Suprapubic skin (tissue), 4 donors: ENCODE measurements around the gene BTD. TPM values are rescaled to one million over a fixed set of nuclear protein-coding genes. Genes with fewer than 3 reads are reported as not detected.

ENCODE experiments used
- DNase-seq, 2 donors: peaks; one replicate each; pipeline ENCODE4 v3.0.0-alpha.2; 2019; ENCODE audit warnings: low spot score in 2 of 2
- H3K27ac ChIP-seq: fragments of 200-600 bp; sonication (generic); one replicate; pipeline ENCODE4 v1.5.1; 2019
- H3K27me3 ChIP-seq: fragments of 200-600 bp; sonication (generic); one replicate; pipeline ENCODE4 v1.5.1; 2019
- H3K36me3 ChIP-seq: fragments of 200-600 bp; sonication (generic); one replicate; pipeline ENCODE4 v1.5.1; 2019
- H3K4me1 ChIP-seq: fragments of 200-600 bp; sonication (generic); one replicate; pipeline ENCODE4 v1.5.1; 2019
- H3K4me3 ChIP-seq: fragments of 200-600 bp; sonication (generic); one replicate; pipeline ENCODE4 v1.5.1; 2019; ENCODE audit warnings: mild to moderate bottlenecking
- H3K9me3 ChIP-seq: fragments of 200-600 bp; sonication (generic); one replicate; pipeline ENCODE4 v1.5.1; 2019
- EP300 ChIP-seq: sonication (generic); formaldehyde crosslinking; IDR thresholded peaks from one replicate; pipeline ENCODE4 v1.6.1; 2017; ENCODE audit warnings: antibody characterized with exemption
- POLR2A ChIP-seq, 2 donors: fragments of 450-650 bp; IDR thresholded peaks; one replicate each; pipeline ENCODE4 v1.6.1; 2017; ENCODE audit warnings: antibody characterized with exemption in 2 of 2, mild to moderate bottlenecking in 2 of 2, moderate library complexity in 2 of 2
- POLR2AphosphoS5 ChIP-seq, 3 donors: sonication (generic); formaldehyde crosslinking; IDR thresholded peaks; one replicate each; pipeline ENCODE4 v1.6.1; 2017; ENCODE audit warnings: antibody characterized with exemption in 3 of 3
- WGBS: methylation state at CpG from one replicate; pipeline ENCODE4 v1.1.5; 2018; 5-methylcytosine and 5-hydroxymethylcytosine counted together
- total RNA-seq, 4 donors: library from RNA; depleted of rRNA; stranded (reverse); fragments of >200 nt; gene quantifications; one replicate each; pipeline ENCODE4 v1.1.0, GENCODE V29; 2016
- TF ChIP-seq, protein P1 (sequence below), 2 donors: fragments of 200-600 bp in 1 of 2; fragments of 450-650 bp in 1 of 2; sonication (generic) in 1 of 2; IDR thresholded peaks; one replicate each; pipeline ENCODE4 v1.5.1; 2016 to 2019; ENCODE audit warnings: antibody characterized with exemption in 2 of 2, mild to moderate bottlenecking in 1 of 2, moderate library complexity in 1 of 2

BTD gene
- total RNA-seq, 4 donors from 2014 or later, result 16.9 to 25.9 (median 19.1) TPM

- peaks cover 15% of the 10 kb centered on the region for H3K9me3 ChIP-seq
Observed at GRCh38 chr3:15656342-15656741, 54.8 kb downstream of the BTD start.

DNA sequence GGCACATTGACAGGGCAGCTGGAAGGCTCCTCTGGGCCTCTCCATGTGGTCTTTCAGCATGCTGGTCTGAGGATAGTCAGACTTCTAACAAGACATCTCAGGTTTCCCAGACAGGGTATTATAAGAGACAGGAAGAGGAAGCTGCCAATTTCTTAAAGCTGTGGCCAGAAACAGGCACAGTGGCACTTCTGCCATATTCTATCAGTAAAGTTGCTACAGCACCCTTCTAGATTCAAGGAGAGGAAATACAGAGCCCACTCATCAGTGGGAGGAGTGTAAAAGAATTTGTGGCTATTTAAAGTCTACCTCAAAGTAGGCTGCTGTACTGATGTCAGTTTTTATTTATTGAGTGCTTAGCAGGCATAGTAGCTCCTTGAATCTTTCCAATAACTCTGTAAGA, 55.5 kb downstream of the BTD start:
- Histone ChIP-seq H3K9me3 (peaks cover 15% of the 10 kb centered on the region), H3K36me3 (no peaks in the 10 kb centered on the region), H3K4me3 (no peak overlapping the region), H3K27ac (no peak overlapping the region), H3K4me1 (no peaks in the 10 kb centered on the region), H3K27me3 (no peaks in the 10 kb centered on the region)
- no peak for DNase-seq
- no peak for TF ChIP-seq POLR2A (IDR thresholded peaks at IDR 0.05)
- no peak for TF ChIP-seq EP300
- no peak for TF ChIP-seq POLR2AphosphoS5 (IDR thresholded peaks at IDR 0.05)
- TF ChIP-seq, protein P1, sequence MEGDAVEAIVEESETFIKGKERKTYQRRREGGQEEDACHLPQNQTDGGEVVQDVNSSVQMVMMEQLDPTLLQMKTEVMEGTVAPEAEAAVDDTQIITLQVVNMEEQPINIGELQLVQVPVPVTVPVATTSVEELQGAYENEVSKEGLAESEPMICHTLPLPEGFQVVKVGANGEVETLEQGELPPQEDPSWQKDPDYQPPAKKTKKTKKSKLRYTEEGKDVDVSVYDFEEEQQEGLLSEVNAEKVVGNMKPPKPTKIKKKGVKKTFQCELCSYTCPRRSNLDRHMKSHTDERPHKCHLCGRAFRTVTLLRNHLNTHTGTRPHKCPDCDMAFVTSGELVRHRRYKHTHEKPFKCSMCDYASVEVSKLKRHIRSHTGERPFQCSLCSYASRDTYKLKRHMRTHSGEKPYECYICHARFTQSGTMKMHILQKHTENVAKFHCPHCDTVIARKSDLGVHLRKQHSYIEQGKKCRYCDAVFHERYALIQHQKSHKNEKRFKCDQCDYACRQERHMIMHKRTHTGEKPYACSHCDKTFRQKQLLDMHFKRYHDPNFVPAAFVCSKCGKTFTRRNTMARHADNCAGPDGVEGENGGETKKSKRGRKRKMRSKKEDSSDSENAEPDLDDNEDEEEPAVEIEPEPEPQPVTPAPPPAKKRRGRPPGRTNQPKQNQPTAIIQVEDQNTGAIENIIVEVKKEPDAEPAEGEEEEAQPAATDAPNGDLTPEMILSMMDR (IDR thresholded peaks at IDR 0.05), result no peak

More at GRCh38 chr3:15656342-15656741, 54.8 kb downstream of the BTD start:
- no peak for TF ChIP-seq EP300
- no peak for TF ChIP-seq POLR2AphosphoS5 (IDR thresholded peaks at IDR 0.05)
- no peak for TF ChIP-seq POLR2A (IDR thresholded peaks at IDR 0.05)
- TF ChIP-seq, protein P1 (IDR thresholded peaks at IDR 0.05), result no peak
- Histone ChIP-seq H3K36me3 (no peaks in the 10 kb centered on the region), H3K27ac (no peak overlapping the region), H3K4me3 (no peak overlapping the region), H3K27me3 (no peaks in the 10 kb centered on the region), H3K4me1 (no peaks in the 10 kb centered on the region)
- DNase-seq, result no peak
- WGBS, result 79% methylated on average over 5 of the region's 5 CpGs

DNA sequence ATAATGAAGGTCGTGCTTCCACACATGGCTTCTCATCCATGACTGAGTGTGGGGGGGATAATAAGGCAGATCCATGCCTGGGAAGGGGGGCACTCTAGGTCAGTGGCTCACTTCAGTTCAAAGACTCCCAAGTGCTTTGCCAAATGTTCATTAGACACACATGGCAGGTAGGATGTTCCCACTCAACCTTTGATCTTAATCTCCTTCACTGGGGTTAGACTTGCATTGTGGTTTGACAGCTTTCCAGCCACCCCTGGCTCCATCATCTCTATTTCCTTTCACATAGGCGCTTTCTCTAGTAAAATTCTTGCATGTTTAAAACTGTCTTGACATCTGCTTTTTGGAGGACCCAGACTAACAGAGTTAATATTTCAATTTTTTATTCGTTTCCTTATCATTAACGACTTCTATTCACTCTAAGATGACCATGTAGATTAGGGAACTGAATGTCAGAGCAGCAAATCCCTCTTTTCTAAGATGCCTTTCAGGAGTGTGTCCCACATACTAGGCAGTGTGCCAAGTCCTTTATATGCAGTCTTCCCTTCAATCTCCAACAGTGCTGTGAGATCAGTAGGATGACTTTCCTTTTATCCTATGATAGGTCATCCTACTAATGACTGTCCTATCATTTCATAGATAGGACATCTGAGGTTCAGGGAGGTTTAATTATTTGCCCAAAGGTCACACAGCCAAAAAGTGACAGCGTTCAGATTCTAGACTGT, 57.9 kb downstream of the BTD start:
- Histone ChIP-seq H3K36me3 (no peaks in the 10 kb centered on the region), H3K27ac (no peak overlapping the region), H3K9me3 (peaks cover 15% of the 10 kb centered on the region), H3K27me3 (no peaks in the 10 kb centered on the region), H3K4me1 (no peaks in the 10 kb centered on the region), H3K4me3 (no peak overlapping the region)
- no peak for DNase-seq
- TF ChIP-seq, protein P1 (IDR thresholded peaks at IDR 0.05), result no peak
- no peak for TF ChIP-seq POLR2A (IDR thresholded peaks at IDR 0.05)
- no peak for TF ChIP-seq EP300
- 55% methylated on average over 5 of the region's 5 CpGs for WGBS

GRCh38 chr3:15660055-15660935, 58.8 kb downstream of the BTD start:
- H3K4me3 ChIP-seq, result no peak overlapping the region
- WGBS, result 59% methylated on average over 7 of the region's 7 CpGs
- H3K27ac ChIP-seq, result no peak overlapping the region
- no peaks in the 10 kb centered on the region for H3K27me3 ChIP-seq
- TF ChIP-seq POLR2A (IDR thresholded peaks at IDR 0.05) (no peak), POLR2AphosphoS5 (IDR thresholded peaks at IDR 0.05) (no peak), EP300 (no peak)
- TF ChIP-seq, protein P1 (IDR thresholded peaks at IDR 0.05), result no peak
- H3K9me3 ChIP-seq, result peaks cover 15% of the 10 kb centered on the region
- H3K4me1 ChIP-seq, result no peaks in the 10 kb centered on the region
- no peaks in the 10 kb centered on the region for H3K36me3 ChIP-seq
- DNase-seq, result no peak

DNA sequence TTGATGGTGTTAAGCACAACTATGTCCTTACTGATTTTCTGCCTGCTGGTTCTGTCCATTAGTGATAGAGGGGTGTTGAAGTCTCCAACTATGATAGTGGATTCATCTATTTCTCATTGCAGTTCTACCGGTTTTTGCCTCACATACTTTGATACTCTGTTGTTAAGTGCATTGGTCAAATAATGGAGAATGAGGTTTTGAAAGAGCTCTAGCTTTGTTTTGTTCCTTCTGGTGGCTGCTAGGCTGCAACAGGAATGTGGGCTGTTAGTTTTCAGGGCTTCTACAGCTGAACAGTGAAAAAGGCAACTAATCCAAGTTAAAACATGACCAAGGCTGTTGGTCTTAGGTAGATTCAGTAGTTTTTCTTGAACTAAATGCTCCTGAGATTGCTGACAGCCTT, 62.6 kb downstream of the BTD start:
- TF ChIP-seq POLR2A (IDR thresholded peaks at IDR 0.05) (no peak), EP300 (no peak), POLR2AphosphoS5 (IDR thresholded peaks at IDR 0.05) (no peak)
- TF ChIP-seq, protein P1 (IDR thresholded peaks at IDR 0.05), result no peak
- no peak for DNase-seq
- peaks cover 13% of the 10 kb centered on the region for H3K36me3 ChIP-seq
- H3K9me3 ChIP-seq, result no peaks in the 10 kb centered on the region
- no peak overlapping the region for H3K27ac ChIP-seq
- no peaks in the 10 kb centered on the region for H3K27me3 ChIP-seq
- no peaks in the 10 kb centered on the region for H3K4me1 ChIP-seq
- H3K4me3 ChIP-seq, result no peak overlapping the region
- whole genome bisulfite sequencing, result 91% methylated on average over 1 of the region's 1 CpG
